Measurements from ENCODE around the gene PAAF1.
"Not testable (repeated sequence)": the region's sequence is repeated elsewhere in the genome, so short reads cannot be mapped to it uniquely, and the experiment has no call there.

Gene PAAF1

GRCh38 chr11:73876424-73877310 lies at the start of gene PAAF1, which contains the start of gene COA4:
TSS of gene PAAF1 (plus strand) at chr11:73876999. CDS start at chr11:73877022, 23 bp downstream.
TSS of gene COA4 (minus strand) at chr11:73876846. CDS start at chr11:73873378, 3,468 bp downstream.
- DNase-seq: peak; percentile 94

- no peak for DNase-seq
Measured at GRCh38 chr11:73830261-73830660, 46.5 kb upstream of the PAAF1 start.

- DNase-seq: no peak
Measured at GRCh38 chr11:73833067-73833466, 43.7 kb upstream of the PAAF1 start.

GRCh38 chr11:73838443-73839122 lies 38.2 kb upstream of the PAAF1 start:
- no peak for DNase-seq

GRCh38 chr11:73839123-73839457 lies 37.7 kb upstream of the PAAF1 start:
- no peak for DNase-seq

GRCh38 chr11:73851046-73851764 lies 25.6 kb upstream of the PAAF1 start:
- no peak for DNase-seq

GRCh38 chr11:73852049-73852448 lies 24.8 kb upstream of the PAAF1 start:
- no peak for DNase-seq

GRCh38 chr11:73854680-73855079 lies 22.1 kb upstream of the PAAF1 start:
- no peak for DNase-seq

GRCh38 chr11:73856031-73856567 lies 20.7 kb upstream of the PAAF1 start:
- no peak for DNase-seq

GRCh38 chr11:73859671-73860070 lies 17.1 kb upstream of the PAAF1 start:
- DNase-seq: no peak

- no peak for DNase-seq
Measured at GRCh38 chr11:73860202-73860601, 16.6 kb upstream of the PAAF1 start.

- no peak for DNase-seq
Measured at GRCh38 chr11:73862986-73863385, 13.8 kb upstream of the PAAF1 start.

- DNase-seq: no peak
Measured at GRCh38 chr11:73866095-73866579, 10.7 kb upstream of the PAAF1 start.

GRCh38 chr11:73866586-73866996 lies 10.2 kb upstream of the PAAF1 start:
- DNase-seq: no peak

GRCh38 chr11:73869332-73869949 lies 7.4 kb upstream of the PAAF1 start:
- no peak for DNase-seq

- no peak for DNase-seq
Measured at GRCh38 chr11:73870261-73870660, 6.5 kb upstream of the PAAF1 start.

- no peak for DNase-seq
Measured at GRCh38 chr11:73872749-73873357, 3.9 kb upstream of the PAAF1 start.

- DNase-seq: no peak
Measured at GRCh38 chr11:73875380-73875779, 1.4 kb upstream of the PAAF1 start.

GRCh38 chr11:73875840-73876239 lies 959 bp upstream of the PAAF1 start:
- DNase-seq: peak; percentile 65

- no peak for DNase-seq
Measured at GRCh38 chr11:73878771-73879170, 2.0 kb downstream of the PAAF1 start.

GRCh38 chr11:73880449-73880848 lies 3.6 kb downstream of the PAAF1 start:
- not testable (repeated sequence) for DNase-seq

- DNase-seq: no peak
Measured at GRCh38 chr11:73883856-73884255, 7.1 kb downstream of the PAAF1 start.

Data from activated CD8-positive, alpha-beta memory T cell treated with anti-CD3 and anti-CD28 coated beads for 24 hours (primary cell).